ENCODE measurements around the gene CADPS2. TPM values are rescaled to one million over a fixed set of nuclear protein-coding genes. Genes with fewer than 3 reads are reported as not detected.

Gene CADPS2
- total and polyA plus RNA-seq, 10 of the 15 experiments (the other 5 are each of a cell fraction or from before 2014, with no cell fraction given), result 0.05 to 7.5 (median 0.25) TPM

GRCh38 chr7:122622682-122623081 is 263.6 kb downstream of the CADPS2 start:
- Histone ChIP-seq H3K36me3 (ENCODE audit: control insufficient read depth in 2 of 2, insufficient read depth in 2 of 2, low read length in 1 of 2) (no peaks in the 10 kb centered on the region), H3K27ac (ENCODE audit: control insufficient read depth, insufficient read depth) (no peak overlapping the region), H4K20me1 (ENCODE audit: control insufficient read depth, insufficient read depth) (no peaks in the 10 kb centered on the region), H3K9me3 (replicated peaks; ENCODE audit: control insufficient read depth, insufficient read depth, low read length) (no peaks in the 10 kb centered on the region), H3K4me2 (ENCODE audit: control insufficient read depth, insufficient read depth) (no peak overlapping the region), H3K4me3 (no peak overlapping the region), H3K79me2 (ENCODE audit: control insufficient read depth, insufficient read depth, low read length) (no peaks in the 10 kb centered on the region), H3K27me3 (replicated peaks in 1 of 2; ENCODE audit: control insufficient read depth in 2 of 2, insufficient read depth in 2 of 2, low read length in 1 of 2) (no peaks in the 10 kb centered on the region), H2AFZ (ENCODE audit: control insufficient read depth, low read depth, low read length) (no peak overlapping the region), H3K4me1 (ENCODE audit: control insufficient read depth, insufficient read depth, low read length) (no peaks in the 10 kb centered on the region), H3K9ac (ENCODE audit: control insufficient read depth, insufficient read depth, low read length) (no peak overlapping the region)
- POLR2A ChIA-PET, result interaction anchor here (0.6 kb wide), 3 partner anchors 12 to 181 kb away, joined by 5 to 10 read pairs (median 5); no protein-coding TSS in a partner anchor
- intact Hi-C loops (cut with micrococcal nuclease; ENCODE audit: unreplicated experiment) (no loop called here), in situ Hi-C loops (cut with MboI) (no loop called here)
- RAD21 ChIA-PET (ENCODE audit: unreplicated experiment), result interaction anchor here (0.7 to 3.1 kb wide), 4 partner anchors 15 to 50 kb away, joined by 4 to 10 read pairs (median 5); no protein-coding TSS in a partner anchor
- BruUV-seq (replicated peaks), result no TSS peak
- no peak for FAIRE-seq
- no peak for ATAC-seq
- TF ChIP-seq NFXL1 (IDR thresholded peaks at IDR 0.05; ENCODE audit: borderline replicate concordance) (no peak), SUZ12 (IDR thresholded peaks at IDR 0.05; ENCODE audit: unreplicated experiment) (no peak), DPF2 (IDR thresholded peaks at IDR 0.05) (no peak), SREBF1 (IDR thresholded peaks at IDR 0.05; ENCODE audit: low read length) (no peak)
- SMC1A ChIA-PET (ENCODE audit: uncharacterized antibody, unreplicated experiment), result interaction anchor here (0.6 to 2.9 kb wide), 6 partner anchors 16 to 49 kb away, joined by 3 to 22 read pairs (median 4); no protein-coding TSS in a partner anchor
- CTCF ChIA-PET, result interaction anchor here (0.6 to 1.2 kb wide), 2 partner anchors 32 to 86 kb away, joined by 3 read pairs; no protein-coding TSS in a partner anchor
- no peak for DNase-seq (ENCODE audit: low read depth, low spot score)
- WGBS (ENCODE audit: insufficient coverage, insufficient replicate concordance, low lambda C conversion rate, missing lambda C conversion rate), result 68% methylated on average over 1 of the region's 1 CpG

- Histone ChIP-seq H3K4me1 (ENCODE audit: control insufficient read depth, insufficient read depth, low read length) (no peaks in the 10 kb centered on the region), H4K20me1 (ENCODE audit: control insufficient read depth, insufficient read depth) (no peaks in the 10 kb centered on the region), H3K79me2 (ENCODE audit: control insufficient read depth, insufficient read depth, low read length) (no peaks in the 10 kb centered on the region), H3K9me3 (replicated peaks; ENCODE audit: control insufficient read depth, insufficient read depth, low read length) (no peaks in the 10 kb centered on the region), H3K4me3 (no peak overlapping the region), H3K27me3 (replicated peaks in 1 of 2; ENCODE audit: control insufficient read depth in 2 of 2, insufficient read depth in 2 of 2, low read length in 1 of 2) (no peaks in the 10 kb centered on the region), H3K4me2 (ENCODE audit: control insufficient read depth, insufficient read depth) (no peak overlapping the region), H3K36me3 (ENCODE audit: control insufficient read depth in 2 of 2, insufficient read depth in 2 of 2, low read length in 1 of 2) (no peaks in the 10 kb centered on the region), H2AFZ (ENCODE audit: control insufficient read depth, low read depth, low read length) (no peak overlapping the region), H3K27ac (ENCODE audit: control insufficient read depth, insufficient read depth) (no peak overlapping the region), H3K9ac (ENCODE audit: control insufficient read depth, insufficient read depth, low read length) (no peak overlapping the region)
- SMC1A ChIA-PET (ENCODE audit: uncharacterized antibody, unreplicated experiment), result interaction anchor here (1.0 to 6.3 kb wide), 7 partner anchors 10 to 63 kb away, joined by 3 to 77 read pairs (median 5); no protein-coding TSS in a partner anchor
- POLR2A ChIA-PET, result interaction anchor here (0.6 to 0.7 kb wide), 2 partner anchors 14 to 96 kb away, joined by 3 read pairs; no protein-coding TSS in a partner anchor
- FAIRE-seq (no peak), ATAC-seq (peak; percentile 80), DNase-seq (ENCODE audit: low read depth, low spot score) (no peak)
- CTCF ChIA-PET, result interaction anchor here (0.6 to 3.6 kb wide), 6 partner anchors 9 to 117 kb away, joined by 3 to 16 read pairs (median 3); no protein-coding TSS in a partner anchor
- 18% methylated on average over 2 of the region's 2 CpGs for WGBS (ENCODE audit: insufficient coverage, insufficient replicate concordance, low lambda C conversion rate, missing lambda C conversion rate)
- TF ChIP-seq ZNF24 (IDR thresholded peaks at IDR 0.05) (0 out of 2 replicates have a peak, but pooled peaks have one; percentile 11), CEBPB (IDR thresholded peaks at IDR 0.05; ENCODE audit: borderline replicate concordance in 1 of 2, low read depth in 2 of 2, low read length in 2 of 2) (no peak), TAF1 (IDR thresholded peaks at IDR 0.05; ENCODE audit: borderline replicate concordance, low read depth, low read length) (no peak), RAD21 (IDR thresholded peaks at IDR 0.05; ENCODE audit: insufficient read depth, low read depth, low read length) (no peak), PAX8 (IDR thresholded peaks at IDR 0.05) (no peak), ZNF687 (IDR thresholded peaks at IDR 0.05) (peak; percentile 44; the same call in 1 of the 2 replicates)
- no TSS peak for BruUV-seq (replicated peaks)
- RAD21 ChIA-PET (ENCODE audit: unreplicated experiment), result interaction anchor here (2.3 to 4.8 kb wide), 3 partner anchors 14 to 19 kb away, joined by 8 to 33 read pairs (median 15); no protein-coding TSS in a partner anchor
- intact Hi-C loops (cut with micrococcal nuclease; ENCODE audit: unreplicated experiment), result no loop called here
- in situ Hi-C loops (cut with MboI), result no loop called here
Measured at GRCh38 chr7:122619664-122620063, 266.6 kb downstream of the CADPS2 start.
